Liver (tissue), 3 donors: ENCODE results near the gene UTRN.

ENCODE experiments used
- NR2F2 ChIP-seq: IDR thresholded peaks from 2 replicates; pipeline ENCODE4 v1.6.1; 2016; ENCODE audit warnings: antibody characterized with exemption
- RAD21 ChIP-seq, 2 donors: IDR thresholded peaks; 2 replicates each; pipeline ENCODE4 v1.6.1; 2016; ENCODE audit warnings: antibody characterized with exemption in 2 of 2, mild to moderate bottlenecking in 2 of 2
- SP1 ChIP-seq: IDR thresholded peaks from 2 replicates; pipeline ENCODE4 v1.6.1; 2018; ENCODE audit warnings: antibody characterized with exemption, mild to moderate bottlenecking
- TAF1 ChIP-seq: conservative IDR thresholded peaks from 2 replicates; pipeline ENCODE4 v1.6.1; 2016; ENCODE audit warnings: antibody characterized with exemption, mild to moderate bottlenecking
- TF ChIP-seq, protein P1 (sequence below): fragments of 150-350 bp; IDR thresholded peaks from 2 replicates; pipeline ENCODE4 v1.5.1; 2017; ENCODE audit warnings: improper control_type of control experiment, low read depth, low read length; ENCODE audit not compliant: missing input control
- TF ChIP-seq, protein P2 (sequence below): IDR thresholded peaks from 2 replicates; pipeline ENCODE4 v1.6.1; 2016; ENCODE audit warnings: antibody characterized with exemption
- TF ChIP-seq, protein P3 (sequence below): IDR thresholded peaks from 2 replicates; pipeline ENCODE4 v1.6.1; 2016; ENCODE audit warnings: antibody characterized with exemption, mild to moderate bottlenecking
- TF ChIP-seq, protein P4 (sequence below): IDR thresholded peaks from 2 replicates; pipeline ENCODE4 v1.6.1; 2016; ENCODE audit warnings: antibody characterized with exemption
- donor health status: healthy.
- donor health status: healthy.

DNA sequence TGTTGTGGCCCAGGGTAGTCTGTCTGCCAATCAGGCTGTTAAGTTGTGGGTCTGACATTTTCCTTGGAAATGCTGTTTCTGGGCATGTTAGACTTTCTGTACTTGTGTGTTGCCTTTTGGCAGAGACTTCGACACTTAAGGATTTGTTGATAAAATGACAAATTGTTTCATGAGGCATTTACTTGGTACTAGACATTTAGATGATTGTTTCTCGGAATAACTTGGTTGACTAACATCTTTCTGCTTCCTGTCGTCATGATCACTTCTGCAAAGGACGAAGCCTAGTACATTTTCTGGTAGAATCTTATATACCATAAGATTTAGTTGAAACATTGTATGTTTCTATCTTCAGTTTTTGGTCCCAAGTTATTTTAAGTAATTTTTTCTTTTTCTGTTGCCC is 34.1 kb downstream of the UTRN start:
- TF ChIP-seq, protein P1, sequence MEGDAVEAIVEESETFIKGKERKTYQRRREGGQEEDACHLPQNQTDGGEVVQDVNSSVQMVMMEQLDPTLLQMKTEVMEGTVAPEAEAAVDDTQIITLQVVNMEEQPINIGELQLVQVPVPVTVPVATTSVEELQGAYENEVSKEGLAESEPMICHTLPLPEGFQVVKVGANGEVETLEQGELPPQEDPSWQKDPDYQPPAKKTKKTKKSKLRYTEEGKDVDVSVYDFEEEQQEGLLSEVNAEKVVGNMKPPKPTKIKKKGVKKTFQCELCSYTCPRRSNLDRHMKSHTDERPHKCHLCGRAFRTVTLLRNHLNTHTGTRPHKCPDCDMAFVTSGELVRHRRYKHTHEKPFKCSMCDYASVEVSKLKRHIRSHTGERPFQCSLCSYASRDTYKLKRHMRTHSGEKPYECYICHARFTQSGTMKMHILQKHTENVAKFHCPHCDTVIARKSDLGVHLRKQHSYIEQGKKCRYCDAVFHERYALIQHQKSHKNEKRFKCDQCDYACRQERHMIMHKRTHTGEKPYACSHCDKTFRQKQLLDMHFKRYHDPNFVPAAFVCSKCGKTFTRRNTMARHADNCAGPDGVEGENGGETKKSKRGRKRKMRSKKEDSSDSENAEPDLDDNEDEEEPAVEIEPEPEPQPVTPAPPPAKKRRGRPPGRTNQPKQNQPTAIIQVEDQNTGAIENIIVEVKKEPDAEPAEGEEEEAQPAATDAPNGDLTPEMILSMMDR, result no peak
- TF ChIP-seq, protein P2, sequence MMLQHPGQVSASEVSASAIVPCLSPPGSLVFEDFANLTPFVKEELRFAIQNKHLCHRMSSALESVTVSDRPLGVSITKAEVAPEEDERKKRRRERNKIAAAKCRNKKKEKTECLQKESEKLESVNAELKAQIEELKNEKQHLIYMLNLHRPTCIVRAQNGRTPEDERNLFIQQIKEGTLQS, result no peak
- TF ChIP-seq, protein P3, sequence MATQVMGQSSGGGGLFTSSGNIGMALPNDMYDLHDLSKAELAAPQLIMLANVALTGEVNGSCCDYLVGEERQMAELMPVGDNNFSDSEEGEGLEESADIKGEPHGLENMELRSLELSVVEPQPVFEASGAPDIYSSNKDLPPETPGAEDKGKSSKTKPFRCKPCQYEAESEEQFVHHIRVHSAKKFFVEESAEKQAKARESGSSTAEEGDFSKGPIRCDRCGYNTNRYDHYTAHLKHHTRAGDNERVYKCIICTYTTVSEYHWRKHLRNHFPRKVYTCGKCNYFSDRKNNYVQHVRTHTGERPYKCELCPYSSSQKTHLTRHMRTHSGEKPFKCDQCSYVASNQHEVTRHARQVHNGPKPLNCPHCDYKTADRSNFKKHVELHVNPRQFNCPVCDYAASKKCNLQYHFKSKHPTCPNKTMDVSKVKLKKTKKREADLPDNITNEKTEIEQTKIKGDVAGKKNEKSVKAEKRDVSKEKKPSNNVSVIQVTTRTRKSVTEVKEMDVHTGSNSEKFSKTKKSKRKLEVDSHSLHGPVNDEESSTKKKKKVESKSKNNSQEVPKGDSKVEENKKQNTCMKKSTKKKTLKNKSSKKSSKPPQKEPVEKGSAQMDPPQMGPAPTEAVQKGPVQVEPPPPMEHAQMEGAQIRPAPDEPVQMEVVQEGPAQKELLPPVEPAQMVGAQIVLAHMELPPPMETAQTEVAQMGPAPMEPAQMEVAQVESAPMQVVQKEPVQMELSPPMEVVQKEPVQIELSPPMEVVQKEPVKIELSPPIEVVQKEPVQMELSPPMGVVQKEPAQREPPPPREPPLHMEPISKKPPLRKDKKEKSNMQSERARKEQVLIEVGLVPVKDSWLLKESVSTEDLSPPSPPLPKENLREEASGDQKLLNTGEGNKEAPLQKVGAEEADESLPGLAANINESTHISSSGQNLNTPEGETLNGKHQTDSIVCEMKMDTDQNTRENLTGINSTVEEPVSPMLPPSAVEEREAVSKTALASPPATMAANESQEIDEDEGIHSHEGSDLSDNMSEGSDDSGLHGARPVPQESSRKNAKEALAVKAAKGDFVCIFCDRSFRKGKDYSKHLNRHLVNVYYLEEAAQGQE, result no peak
- no peak for TF ChIP-seq RAD21 (IDR thresholded peaks at IDR 0.05)
- TF ChIP-seq, protein P4, sequence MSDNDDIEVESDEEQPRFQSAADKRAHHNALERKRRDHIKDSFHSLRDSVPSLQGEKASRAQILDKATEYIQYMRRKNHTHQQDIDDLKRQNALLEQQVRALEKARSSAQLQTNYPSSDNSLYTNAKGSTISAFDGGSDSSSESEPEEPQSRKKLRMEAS, result no peak
- TF ChIP-seq NR2F2, result no peak
- TF ChIP-seq TAF1, result no peak
- no peak for TF ChIP-seq SP1
